Tibial nerve (tissue), 3 donors: ENCODE results near the gene FAM210B.

ENCODE experiments used
- CTCF ChIP-seq, 5 experiments: fragments of 200-600 bp in 3 of 5; fragments of 450-650 bp in 2 of 5; sonication (generic) in 3 of 5; IDR thresholded peaks; one replicate each; pipeline ENCODE4 v1.5.1; 2016 to 2019; ENCODE audit warnings: antibody characterized with exemption in 5 of 5, mild to moderate bottlenecking in 3 of 5, moderate library complexity in 2 of 5
- POLR2A ChIP-seq, 2 donors: fragments of 450-650 bp; IDR thresholded peaks; one replicate each; pipeline ENCODE4 v1.6.1; 2017; ENCODE audit warnings: antibody characterized with exemption in 2 of 2, mild to moderate bottlenecking in 2 of 2, moderate library complexity in 2 of 2

- TF ChIP-seq CTCF (IDR thresholded peaks at IDR 0.05) = no peak
- TF ChIP-seq POLR2A (IDR thresholded peaks at IDR 0.05) = no peak
Measured at GRCh38 chr20:56359212-56360132, 698 bp downstream of the FAM210B start.
